ENCODE data around the gene NDST3.

GRCh38 chr4:118190903-118191302, 156.6 kb downstream of the NDST3 start:
- TF ChIP-seq CTCF (IDR thresholded peaks at IDR 0.05) (no peak), POLR2A (IDR thresholded peaks at IDR 0.05) (no peak), POLR2AphosphoS5 (IDR thresholded peaks at IDR 0.05) (no peak)

Measured in breast epithelium (tissue), 3 donors.